Rectal smooth muscle tissue (tissue), 1 donor: Measurements from ENCODE around the gene SERPINA5.

ENCODE experiments used
- H3K27ac ChIP-seq: one replicate; pipeline ENCODE4 v1.7.0; 2013; ENCODE audit warnings: low read depth, low read length, inconsistent platforms
- H3K27me3 ChIP-seq: one replicate; pipeline ENCODE4 v1.7.0; 2013; ENCODE audit warnings: low read length; ENCODE audit not compliant: control insufficient read depth, insufficient read depth
- H3K36me3 ChIP-seq: one replicate; pipeline ENCODE4 v1.7.0; 2013; ENCODE audit warnings: low read length; ENCODE audit not compliant: control insufficient read depth, insufficient read depth
- H3K4me1 ChIP-seq: one replicate; pipeline ENCODE4 v1.7.0; 2013; ENCODE audit warnings: low read length; ENCODE audit not compliant: control insufficient read depth, insufficient read depth
- H3K4me3 ChIP-seq: one replicate; pipeline ENCODE4 v1.7.0; 2013; ENCODE audit warnings: low read length
- H3K9ac ChIP-seq: one replicate; pipeline ENCODE4 v1.7.0; 2013; ENCODE audit warnings: low read length

Gene SERPINA5

GRCh38 chr14:94581127-94581999 is at the start of gene SERPINA5:
Gene SERPINA5, plus strand, starts transcription at chr14:94581426. Its CDS starts 5,937 bp downstream, at chr14:94587363.
- no peak within 1 kb of the TSS for H3K27ac ChIP-seq
- H3K4me3 ChIP-seq: no peak within 1 kb of the TSS

GRCh38 chr14:94532447-94532846 is 48.8 kb upstream of the SERPINA5 start:
- H3K4me3 ChIP-seq: no peak overlapping the region

More at GRCh38 chr14:94581127-94581999, at the start of gene SERPINA5:
- H3K9ac ChIP-seq: no peak within 1 kb of the TSS
- H3K36me3 ChIP-seq: no peaks in the 10 kb centered on the region
- H3K4me1 ChIP-seq: no peaks in the 10 kb centered on the region
- H3K27me3 ChIP-seq: no peaks in the 10 kb centered on the region

GRCh38 chr14:94535506-94535905 is 45.7 kb upstream of the SERPINA5 start:
- Histone ChIP-seq H3K9ac (no peak overlapping the region), H3K4me3 (no peak overlapping the region), H3K4me1 (no peaks in the 10 kb centered on the region), H3K27me3 (peaks cover 2% of the 10 kb centered on the region), H3K27ac (no peak overlapping the region), H3K36me3 (no peaks in the 10 kb centered on the region)

More at GRCh38 chr14:94532447-94532846, 48.8 kb upstream of the SERPINA5 start:
- Histone ChIP-seq H3K4me1 (no peaks in the 10 kb centered on the region), H3K27me3 (peaks cover 2% of the 10 kb centered on the region), H3K27ac (no peak overlapping the region), H3K36me3 (no peaks in the 10 kb centered on the region), H3K9ac (no peak overlapping the region)

- no peak overlapping the region for H3K4me3 ChIP-seq
- H3K9ac ChIP-seq: no peak overlapping the region
- H3K27ac ChIP-seq: no peak overlapping the region
- H3K36me3 ChIP-seq: no peaks in the 10 kb centered on the region
- H3K27me3 ChIP-seq: no peaks in the 10 kb centered on the region
- no peaks in the 10 kb centered on the region for H3K4me1 ChIP-seq
Observed at GRCh38 chr14:94536836-94537235, 44.4 kb upstream of the SERPINA5 start.

- H3K4me3 ChIP-seq: no peak overlapping the region
- H3K36me3 ChIP-seq: no peaks in the 10 kb centered on the region
- no peaks in the 10 kb centered on the region for H3K4me1 ChIP-seq
- no peaks in the 10 kb centered on the region for H3K27me3 ChIP-seq
- no peak overlapping the region for H3K27ac ChIP-seq
- no peak overlapping the region for H3K9ac ChIP-seq
Observed at GRCh38 chr14:94538070-94538740, 43.0 kb upstream of the SERPINA5 start.

GRCh38 chr14:94539181-94539580 is 42.0 kb upstream of the SERPINA5 start:
- Histone ChIP-seq H3K27ac (no peak overlapping the region), H3K36me3 (no peaks in the 10 kb centered on the region), H3K4me3 (no peak overlapping the region), H3K4me1 (no peaks in the 10 kb centered on the region), H3K9ac (no peak overlapping the region), H3K27me3 (no peaks in the 10 kb centered on the region)

- H3K4me1 ChIP-seq: no peaks in the 10 kb centered on the region
- no peak overlapping the region for H3K4me3 ChIP-seq
- H3K27ac ChIP-seq: no peak overlapping the region
- no peak overlapping the region for H3K9ac ChIP-seq
- H3K27me3 ChIP-seq: no peaks in the 10 kb centered on the region
- H3K36me3 ChIP-seq: no peaks in the 10 kb centered on the region
Observed at GRCh38 chr14:94540031-94540794, 41.0 kb upstream of the SERPINA5 start.

- Histone ChIP-seq H3K27me3 (no peaks in the 10 kb centered on the region), H3K4me1 (no peaks in the 10 kb centered on the region), H3K4me3 (no peak overlapping the region), H3K9ac (no peak overlapping the region), H3K36me3 (no peaks in the 10 kb centered on the region), H3K27ac (no peak overlapping the region)
Observed at GRCh38 chr14:94541234-94541975, 39.8 kb upstream of the SERPINA5 start.

- H3K27me3 ChIP-seq: no peaks in the 10 kb centered on the region
- no peak overlapping the region for H3K9ac ChIP-seq
- H3K36me3 ChIP-seq: no peaks in the 10 kb centered on the region
- no peak overlapping the region for H3K27ac ChIP-seq
- H3K4me3 ChIP-seq: no peak overlapping the region
- no peaks in the 10 kb centered on the region for H3K4me1 ChIP-seq
Observed at GRCh38 chr14:94542111-94542810, 39.0 kb upstream of the SERPINA5 start.

- Histone ChIP-seq H3K36me3 (no peaks in the 10 kb centered on the region), H3K4me1 (no peaks in the 10 kb centered on the region), H3K4me3 (no peak overlapping the region), H3K27ac (no peak overlapping the region), H3K9ac (no peak overlapping the region), H3K27me3 (no peaks in the 10 kb centered on the region)
Observed at GRCh38 chr14:94542811-94543440, 38.3 kb upstream of the SERPINA5 start.

- Histone ChIP-seq H3K9ac (no peak overlapping the region), H3K27ac (no peak overlapping the region), H3K36me3 (no peaks in the 10 kb centered on the region)
Observed at GRCh38 chr14:94543449-94544124, 37.6 kb upstream of the SERPINA5 start.

More at GRCh38 chr14:94543449-94544124, 37.6 kb upstream of the SERPINA5 start:
- H3K4me3 ChIP-seq: no peak overlapping the region
- H3K27me3 ChIP-seq: no peaks in the 10 kb centered on the region
- no peaks in the 10 kb centered on the region for H3K4me1 ChIP-seq
